HG03432 (cell line): ENCODE results near the gene TREML2.
A peak's percentile ranks its signal among the peaks of the same experiment; 100 is the strongest.
"Not testable (repeated sequence)": the region's sequence is repeated elsewhere in the genome, so short reads cannot be mapped to it uniquely, and the experiment has no call there.

ENCODE experiments used
- ATAC-seq: cut with Tn5 transposase; IDR thresholded peaks from one replicate; pipeline ENCODE4 v1.9.1; 2021; ENCODE audit warnings: mild to moderate bottlenecking, moderate library complexity; ENCODE audit not compliant: unreplicated experiment

TREML2 gene

DNA sequence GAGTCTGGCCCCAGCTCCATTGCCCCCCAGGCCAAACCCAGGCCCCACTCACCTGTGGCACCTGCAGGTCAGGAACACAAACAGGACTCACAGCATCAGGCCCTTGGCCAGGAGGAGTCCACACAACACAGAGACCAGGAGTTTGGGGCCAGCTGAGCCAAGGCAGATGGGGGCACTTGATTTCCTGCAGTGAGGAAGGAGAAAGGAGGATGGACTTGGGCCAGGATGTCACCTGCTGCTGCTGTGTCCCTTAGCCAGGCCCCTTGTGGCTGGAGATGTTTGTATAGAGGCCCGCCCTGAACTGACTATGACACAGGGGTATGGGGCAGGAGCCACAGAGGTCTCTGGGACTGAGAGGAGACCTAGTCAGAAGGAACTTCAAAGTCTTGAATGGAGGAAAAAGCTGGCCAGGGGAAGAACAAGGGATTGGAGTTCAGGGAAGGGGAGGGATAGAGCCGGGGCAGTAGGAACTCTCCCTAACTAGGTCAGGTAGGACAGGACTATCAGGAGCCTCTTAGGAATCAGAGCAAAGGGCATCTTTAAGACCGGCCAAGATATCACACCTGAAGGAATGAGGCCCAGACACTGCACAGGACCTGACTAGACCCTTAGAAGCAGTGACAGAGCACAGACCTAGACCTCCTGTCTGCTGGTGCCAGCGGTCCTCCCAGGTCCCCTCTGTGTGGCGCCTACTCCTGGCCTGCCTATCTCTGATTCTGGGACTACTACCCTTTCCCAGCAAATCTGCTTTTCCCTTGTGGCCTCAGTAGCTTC lies 8.8 kb upstream of the TREML2 start:
- no peak for ATAC-seq

DNA sequence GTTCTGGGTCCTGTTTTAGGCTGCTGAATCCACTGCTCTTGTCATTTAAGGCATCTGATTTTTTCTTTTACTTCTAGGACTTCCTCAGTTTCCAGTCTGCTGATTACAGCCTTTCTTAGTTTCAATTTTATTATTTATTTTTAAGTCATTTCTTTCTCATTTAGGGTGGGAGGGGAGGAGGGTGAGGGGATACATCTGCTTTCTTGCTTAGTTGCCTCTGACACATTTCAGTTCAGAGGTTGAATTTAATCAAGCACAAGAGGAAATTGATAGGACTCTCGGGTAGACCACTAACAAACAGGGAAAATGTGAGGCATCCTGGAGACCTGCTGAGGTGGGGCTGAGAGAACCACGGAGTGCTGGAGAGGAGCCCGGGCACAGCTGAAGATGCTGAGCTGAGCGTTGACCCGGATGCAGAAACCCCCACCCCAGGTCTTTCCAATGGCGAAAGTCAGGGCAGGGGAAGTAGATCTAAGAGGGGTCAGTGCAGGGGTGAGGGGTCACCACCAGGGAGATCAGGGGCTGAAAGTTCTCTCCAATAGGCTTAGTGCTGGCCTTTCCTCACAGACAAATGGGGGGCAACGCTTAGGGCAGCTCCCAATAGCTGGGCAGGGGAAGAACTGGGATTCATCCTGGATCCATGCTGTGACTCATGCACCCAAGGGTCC lies 7.6 kb upstream of the TREML2 start:
- ATAC-seq: no peak

DNA sequence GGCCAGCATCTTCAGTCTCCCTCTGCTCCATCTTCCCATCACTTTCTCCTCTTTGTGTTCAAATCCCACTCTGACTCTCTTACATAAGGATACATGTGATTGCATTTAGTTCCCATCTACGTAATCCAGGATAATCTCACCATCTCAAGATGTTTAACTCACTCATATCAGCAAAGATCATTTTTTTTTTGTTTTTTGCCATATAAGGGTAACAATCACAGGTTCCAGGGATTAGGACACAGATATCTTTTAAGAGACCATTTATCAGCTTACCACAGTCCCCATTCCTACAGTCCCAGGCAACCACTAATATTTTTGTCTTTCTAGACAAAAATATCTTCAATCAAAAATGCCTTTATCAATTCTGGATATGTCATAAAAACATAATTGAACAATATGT lies 3.2 kb upstream of the TREML2 start:
- ATAC-seq: no peak

DNA sequence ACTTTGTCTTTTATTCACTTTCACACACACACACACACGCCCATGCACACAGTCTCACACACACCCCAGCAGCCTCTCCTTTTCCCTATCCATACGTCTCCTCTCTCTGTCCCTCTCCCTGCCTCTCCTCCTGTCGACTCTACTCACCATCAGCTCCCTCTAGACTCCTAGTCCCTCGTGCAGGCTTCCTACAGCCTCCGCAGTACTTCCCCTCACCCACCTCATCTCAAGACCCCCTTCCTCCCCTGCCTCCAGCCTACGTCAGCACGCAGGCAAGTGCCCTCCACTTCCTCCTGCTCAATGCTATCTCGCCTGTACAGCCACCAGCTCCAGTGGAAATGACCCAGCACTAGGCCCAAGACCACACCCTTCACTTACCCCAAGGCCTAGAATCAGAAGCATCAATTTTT lies 820 bp upstream of the TREML2 start:
- ATAC-seq: no peak

DNA sequence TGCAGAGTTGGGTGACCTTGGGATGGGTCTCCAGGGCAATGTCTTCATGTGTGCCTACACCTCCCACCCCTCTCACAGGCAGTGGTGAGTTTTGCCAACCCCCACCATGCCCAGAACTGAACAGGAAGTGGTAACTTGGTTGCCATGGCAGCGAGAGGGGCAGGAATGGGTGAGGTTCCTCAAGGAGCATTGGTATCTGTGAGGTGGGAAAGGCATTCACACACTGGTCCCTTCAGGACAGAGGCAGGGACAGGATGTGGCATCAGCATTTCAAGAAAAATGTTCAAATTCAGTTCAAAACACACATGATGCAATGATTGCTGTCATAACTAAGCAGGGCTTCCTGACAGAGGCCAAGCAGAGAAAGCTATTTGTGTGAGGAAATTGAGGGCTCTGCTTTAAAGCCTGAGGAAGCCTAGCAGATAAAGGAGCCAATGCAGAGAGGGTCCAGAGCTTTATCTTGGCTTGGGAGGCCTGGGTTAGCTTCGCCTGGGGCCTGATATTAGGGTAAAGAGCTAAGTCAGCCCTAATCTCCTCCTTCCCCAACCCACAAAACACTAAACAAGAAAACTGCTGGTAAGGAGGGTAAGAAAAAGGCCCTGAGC lies 551 bp downstream of the TREML2 start:
- peak; percentile 44 for ATAC-seq

DNA sequence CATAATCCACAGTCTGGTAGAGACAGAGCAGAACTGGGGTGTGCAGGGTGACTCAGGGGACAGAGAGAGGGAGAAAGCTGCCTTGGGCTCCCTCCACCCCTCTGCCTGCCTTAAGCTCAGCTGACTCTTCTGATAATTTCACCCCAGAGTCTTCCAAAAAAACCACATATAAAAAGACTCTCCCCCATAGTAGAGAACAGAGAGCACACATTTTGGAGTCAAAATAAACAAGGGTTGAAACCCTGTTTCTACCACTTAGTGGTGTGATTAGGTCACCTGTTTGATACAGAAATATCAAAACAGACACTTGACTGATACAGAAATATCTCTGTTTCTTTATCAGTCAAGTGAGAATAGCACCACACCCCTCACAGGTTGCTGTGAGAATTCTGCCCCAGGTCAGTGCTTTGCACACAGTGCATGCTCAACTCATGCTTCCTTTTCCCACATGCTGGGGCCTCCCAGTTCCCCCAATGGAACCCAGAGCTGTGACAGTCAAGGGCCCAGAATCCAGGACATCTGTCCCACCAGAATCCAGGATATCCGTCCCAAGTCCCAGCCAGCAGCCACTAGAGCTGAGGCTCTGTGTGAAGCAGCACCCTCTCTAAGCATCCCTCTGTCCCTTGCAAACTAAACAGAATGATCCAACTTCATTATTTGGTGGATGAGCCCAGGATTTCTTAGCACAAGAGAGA lies 1.2 kb downstream of the TREML2 start:
- ATAC-seq: peak; percentile 58

DNA sequence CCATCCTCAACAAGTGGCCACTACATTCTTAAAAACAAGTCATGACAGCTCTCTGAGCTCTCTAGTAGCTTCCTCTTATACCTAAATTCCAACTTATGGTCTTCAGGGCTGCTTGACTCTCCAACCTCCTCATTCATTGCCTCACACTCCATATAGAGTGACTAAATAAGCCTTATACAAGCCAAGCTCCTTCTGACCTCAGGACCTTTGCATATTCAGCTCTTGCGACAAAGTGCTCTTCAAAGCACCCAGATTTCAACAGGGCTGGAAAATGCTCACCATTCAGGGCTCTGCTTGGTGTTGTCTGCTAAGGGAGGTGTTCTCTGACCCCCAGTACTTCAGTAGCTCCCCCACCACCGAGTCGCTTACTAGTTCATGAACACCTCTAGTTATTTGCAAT lies 3.7 kb downstream of the TREML2 start:
- no peak for ATAC-seq

DNA sequence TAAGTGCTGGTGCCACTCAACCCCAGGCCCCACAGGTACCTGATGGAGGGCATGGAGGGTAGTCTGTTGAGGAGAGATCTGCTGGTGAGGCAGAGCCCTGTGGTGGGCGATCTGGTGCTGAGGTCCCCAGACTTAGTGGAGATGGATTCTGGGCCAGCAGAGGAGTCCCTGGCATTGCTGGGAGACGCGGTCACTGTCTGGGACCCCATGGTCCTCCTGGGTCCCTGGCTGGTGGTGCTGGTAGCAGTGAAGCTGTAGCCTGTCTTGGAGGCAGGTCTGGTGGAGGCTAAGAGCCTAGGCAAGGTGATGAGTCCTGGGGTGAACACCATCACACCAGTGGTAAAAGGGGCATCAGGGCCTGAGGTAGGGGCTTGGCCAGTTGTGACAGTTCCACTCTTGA lies 6.6 kb downstream of the TREML2 start:
- no peak for ATAC-seq

DNA sequence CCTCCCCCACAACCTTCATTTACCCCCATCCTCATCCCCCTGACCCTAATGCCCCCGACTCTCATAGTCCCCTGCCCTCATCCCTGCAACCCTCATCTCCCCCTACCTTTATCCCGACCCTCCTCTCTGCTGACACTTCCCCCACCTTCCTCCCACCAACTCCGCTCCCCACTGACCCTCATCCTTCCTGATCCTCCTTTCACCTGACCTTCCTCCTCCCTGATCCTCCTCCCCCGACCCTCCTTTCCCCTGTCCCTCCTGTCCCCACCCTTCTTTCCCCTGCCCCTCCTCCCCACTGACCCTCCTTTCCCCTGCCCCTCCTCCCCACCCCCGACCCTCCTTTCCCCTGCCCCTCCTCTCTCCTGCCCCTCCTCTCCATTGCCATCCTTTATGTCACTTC lies 7.1 kb downstream of the TREML2 start:
- no peak for ATAC-seq

DNA sequence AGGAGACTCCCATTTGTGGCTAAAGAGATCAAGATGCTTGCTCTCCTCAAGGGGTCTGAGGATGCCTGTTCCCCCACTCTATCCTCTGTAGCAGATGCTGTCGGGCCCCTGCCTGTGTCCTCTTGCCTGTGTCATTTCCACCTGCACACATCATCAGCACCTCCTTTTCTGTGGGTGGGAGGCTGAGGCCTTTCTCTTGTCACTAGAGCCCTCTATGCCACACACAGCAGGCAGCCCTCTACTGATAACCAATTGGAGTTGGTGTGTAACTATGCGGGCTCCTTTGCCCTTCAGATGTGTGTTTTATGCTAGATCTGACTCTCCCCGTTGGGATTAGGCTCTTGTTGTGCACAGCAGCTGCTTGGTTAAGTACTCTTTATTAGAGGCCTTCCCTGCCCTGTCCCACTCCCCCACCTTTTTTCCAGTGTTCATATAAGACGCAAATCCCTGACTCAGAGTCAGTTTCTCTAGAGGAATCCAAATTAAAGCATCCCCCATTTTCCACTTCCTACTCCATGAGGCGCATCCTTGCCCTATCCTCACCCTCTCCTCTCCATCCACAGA lies 7.7 kb downstream of the TREML2 start:
- no peak for ATAC-seq

DNA sequence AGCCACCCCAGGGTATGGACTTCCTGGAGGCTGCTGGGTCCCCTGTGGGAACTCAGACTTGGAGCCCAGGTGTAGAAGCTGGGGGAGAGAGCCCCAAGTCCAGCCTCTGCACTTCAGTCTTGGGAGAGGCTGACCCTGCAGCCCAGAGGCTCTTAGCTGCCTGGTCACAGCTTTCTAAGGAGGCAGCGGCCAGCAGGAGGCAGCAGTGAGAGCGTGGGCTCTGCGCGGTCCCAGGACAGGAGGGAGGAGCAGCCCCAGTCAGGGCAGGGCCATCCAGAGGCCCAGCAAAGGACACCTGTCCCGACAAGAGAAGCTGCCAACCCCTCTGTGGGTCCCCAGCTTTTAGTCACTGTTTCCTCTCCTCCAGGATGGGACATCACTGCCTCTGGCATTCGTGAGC lies 9.4 kb downstream of the TREML2 start:
- no peak for ATAC-seq

DNA sequence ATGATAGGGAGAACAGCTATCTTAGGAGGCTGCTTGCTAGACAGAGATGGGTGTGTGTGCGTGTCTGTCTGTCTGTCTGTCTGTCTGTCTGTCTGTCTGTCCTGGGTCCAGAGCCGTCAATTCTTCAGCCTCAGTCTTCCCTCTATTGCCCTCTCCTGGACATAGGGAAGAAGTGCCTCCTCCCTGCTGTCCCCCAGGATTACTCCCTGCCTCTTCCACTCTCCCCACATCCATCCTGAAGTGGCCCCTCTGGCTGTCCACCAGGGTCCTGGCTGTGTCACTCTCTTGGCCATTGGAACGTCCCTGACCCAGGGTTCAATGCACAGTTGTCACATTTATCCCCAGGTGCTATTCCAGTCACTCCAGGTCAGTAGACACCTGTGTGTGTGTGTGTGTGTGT lies 10.2 kb downstream of the TREML2 start:
- ATAC-seq: no peak

DNA sequence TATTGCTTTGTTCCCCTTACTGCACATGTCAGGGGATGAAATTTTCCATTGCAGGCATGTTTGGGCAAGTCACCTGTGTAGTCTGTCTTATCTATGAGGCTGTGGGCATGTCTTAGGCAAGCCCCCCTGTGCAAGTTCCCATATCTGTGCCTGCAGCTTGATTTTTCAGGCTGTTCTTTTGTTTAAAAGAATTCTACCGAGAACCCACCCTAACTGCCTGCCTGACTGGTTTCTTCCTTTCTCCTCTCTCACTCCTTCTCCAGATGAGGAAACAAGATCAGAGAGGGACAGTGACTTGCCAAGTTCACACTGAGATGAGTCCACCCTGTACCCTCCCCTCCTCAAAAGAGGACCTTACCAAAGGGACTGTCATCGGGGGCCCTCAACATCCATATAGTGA lies 11.0 kb downstream of the TREML2 start:
- no peak for ATAC-seq

DNA sequence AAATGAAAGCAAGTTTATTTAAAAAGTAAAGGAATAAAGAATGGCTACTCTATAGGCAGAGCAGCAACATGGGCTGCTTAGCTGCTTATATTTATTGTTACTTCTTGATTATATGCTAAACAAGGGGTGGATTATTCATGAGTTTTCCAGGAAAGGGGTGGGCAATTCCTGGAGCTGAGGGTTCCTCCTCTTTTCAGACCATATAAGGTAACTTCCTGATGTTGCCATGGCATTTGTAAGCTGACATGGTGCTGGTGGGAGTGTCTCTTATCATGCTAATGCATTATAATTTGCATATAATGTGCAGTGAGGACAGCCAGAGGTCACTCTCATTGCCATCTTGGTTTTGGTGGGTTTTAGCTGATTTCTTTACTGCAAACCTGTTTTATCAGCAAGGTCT lies 11.9 kb downstream of the TREML2 start:
- not testable (repeated sequence) for ATAC-seq

DNA sequence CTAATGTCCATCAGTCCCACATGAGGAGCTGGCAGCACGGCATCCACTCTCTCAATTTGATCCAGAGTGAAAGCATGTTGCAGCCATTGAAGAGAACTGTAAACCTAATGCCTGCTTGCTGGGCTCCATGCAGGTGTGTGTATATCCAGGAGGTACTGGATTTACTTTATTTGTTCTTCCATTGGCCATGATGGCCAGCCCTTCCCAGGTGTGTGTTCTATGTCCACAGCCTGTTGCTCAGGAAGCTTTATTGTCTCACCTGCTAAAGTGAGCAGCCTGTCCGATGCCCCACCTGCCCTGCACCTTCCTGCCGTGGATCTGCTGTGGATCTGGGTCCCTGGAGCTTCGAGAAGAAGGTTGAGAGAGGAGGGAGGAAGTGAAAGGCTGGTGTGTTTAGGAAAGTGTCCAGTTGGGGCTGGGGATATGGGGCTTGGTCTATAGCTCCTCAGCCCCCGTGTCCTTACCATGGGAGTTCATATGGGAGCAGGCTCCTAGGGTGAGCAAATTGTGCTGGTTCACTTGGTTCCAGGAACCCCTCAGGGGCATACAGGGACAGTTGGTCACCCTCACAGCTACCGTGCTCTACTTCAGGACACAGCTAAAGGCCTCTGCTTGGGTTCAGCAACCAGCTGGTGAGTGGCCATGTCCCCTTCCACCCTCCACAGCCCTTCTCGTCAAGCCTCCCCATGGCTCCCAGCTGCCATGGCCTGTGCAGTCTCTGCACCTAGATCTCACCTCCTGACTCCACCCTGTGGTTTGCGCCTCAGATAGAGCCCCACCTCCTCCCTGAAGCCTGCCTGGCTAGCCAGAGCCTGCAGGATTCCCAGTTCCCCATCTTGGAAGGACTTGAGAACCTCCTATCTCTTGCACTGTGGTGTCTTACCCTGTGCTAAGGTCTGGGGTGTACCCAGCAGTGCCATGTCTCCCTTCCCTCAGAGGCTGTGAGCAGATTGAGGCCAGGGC lies 12.7 kb downstream of the TREML2 start:
- no peak for ATAC-seq

DNA sequence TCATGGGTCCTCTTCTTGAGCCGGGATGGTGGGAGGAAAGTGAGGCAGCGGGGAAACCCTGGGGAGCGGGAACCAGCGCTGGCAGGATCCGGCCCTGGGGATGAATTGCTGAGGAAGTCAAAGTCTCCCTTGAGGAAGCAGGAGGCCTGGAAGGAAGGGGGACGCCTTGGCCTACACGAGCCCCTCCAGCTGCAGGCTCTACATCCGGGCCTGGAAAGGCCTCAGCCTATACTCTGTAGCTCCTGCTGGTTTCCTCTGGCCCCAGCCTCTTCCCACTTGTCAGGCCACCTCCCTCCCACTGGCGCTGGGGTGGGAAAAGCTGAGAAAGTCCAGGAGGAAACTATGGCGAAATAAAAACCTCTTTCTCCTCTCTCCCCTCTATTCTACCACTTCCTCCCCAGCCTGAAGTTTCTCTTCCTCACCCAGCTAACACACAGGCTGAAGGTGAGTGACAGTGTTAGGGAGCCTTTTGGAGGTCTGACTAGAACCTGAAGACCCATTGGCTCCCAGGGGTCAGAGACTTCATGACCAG lies 14.9 kb downstream of the TREML2 start:
- no peak for ATAC-seq

DNA sequence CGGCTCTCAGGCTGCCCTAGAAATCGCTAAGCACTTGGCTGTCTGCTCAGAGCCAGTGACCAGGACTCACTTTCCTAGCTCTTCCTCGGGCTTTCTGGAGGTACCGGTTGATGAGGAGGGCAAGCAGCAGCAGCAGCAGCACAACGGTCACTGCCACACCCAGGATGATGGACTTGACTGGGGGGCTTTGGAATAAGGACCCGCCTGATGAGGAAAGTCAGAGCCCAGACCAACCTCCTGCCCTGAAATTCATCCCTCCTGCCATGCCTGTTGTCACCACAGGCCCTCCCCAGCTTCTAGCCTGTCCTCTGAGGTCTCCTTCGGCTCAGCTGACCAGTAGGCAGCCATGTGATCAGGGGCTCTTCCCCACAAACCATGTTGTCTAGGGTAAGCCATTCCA lies 16.2 kb downstream of the TREML2 start:
- no peak for ATAC-seq

DNA sequence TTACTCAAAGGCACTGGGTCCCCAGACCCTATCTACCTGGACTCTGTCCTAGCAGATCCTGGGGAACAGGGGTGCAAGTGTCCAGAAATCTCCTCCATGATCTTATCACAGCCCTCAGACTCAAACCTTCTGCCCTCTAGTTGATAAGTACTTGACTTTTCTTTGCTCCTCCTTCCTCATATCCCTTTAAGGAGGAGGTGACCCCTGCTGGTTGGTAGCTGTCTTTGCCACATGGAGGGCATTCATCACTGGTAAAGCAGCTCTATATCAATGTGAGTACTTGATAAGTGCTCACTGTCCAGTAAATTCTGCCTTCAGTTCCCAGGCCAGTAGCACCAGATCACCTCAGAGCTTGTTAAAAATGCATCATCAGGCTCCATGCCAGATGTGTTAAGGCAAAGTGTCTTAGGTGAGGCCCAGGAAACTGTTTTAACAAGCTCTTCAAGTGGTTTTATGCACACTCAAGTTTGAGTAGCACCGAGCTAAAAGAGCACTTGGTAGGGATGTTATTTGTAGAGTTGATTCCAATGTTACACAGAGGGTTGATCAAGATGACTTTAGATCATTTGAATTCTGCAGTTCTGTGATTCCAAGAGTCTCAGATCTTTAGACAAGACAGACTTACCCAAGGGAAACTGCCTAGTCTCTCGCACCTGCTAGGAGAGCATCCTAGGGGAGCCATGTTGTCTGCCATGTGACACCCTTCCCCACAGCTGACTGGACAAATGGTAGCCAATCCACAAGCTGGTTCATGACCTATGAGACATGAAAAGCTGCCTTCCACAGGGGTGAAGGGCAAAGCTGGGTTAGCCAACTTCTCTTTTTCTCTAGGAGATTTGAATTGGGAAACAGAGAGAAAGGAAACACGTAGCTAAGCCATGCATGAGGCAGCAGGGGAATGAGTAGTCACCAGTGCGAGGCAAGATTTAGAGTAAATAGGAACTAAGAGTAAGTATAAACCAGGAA lies 18.6 kb downstream of the TREML2 start:
- ATAC-seq: peak; percentile 59

DNA sequence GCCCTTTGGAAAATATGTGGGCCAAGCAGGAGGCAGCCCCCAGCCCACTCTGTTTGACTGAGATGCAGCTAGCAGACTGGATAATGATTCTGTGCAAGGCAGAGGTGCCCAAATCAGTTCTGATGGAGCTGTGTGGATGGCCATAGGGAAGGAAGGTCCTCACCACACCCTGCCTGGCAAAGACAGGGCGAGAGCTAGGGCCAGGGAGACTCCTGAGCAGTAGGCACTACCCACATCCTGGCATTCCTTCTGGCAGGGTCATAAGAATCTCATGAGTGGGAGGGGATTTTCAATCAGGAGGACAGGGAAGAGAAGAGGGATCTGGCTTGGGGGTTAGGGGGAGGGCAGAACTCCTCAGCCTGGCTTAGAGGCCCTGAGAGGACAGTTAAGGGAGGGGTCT lies 19.4 kb downstream of the TREML2 start:
- no peak for ATAC-seq
